HepG2 (cell line): ENCODE results near the gene SPSB2. TPM values are rescaled to one million over a fixed set of nuclear protein-coding genes. Genes with fewer than 3 reads are reported as not detected.

Experiments used
- GFI1 ChIP-seq: sonication (generic); formaldehyde crosslinking; IDR thresholded peaks from 2 replicates; pipeline ENCODE4 v1.5.0; 2020; ENCODE audit warnings: missing genetic modification reagents, mild to moderate bottlenecking, borderline replicate concordance
- HNRNPUL1 ChIP-seq: fragments of 200-400 bp; formaldehyde crosslinking; IDR thresholded peaks from 2 replicates; pipeline ENCODE4 v1.6.1; 2017; ENCODE audit warnings: low read depth, mild to moderate bottlenecking, low read length, moderate library complexity
- MTF1 ChIP-seq: sonication (generic); formaldehyde crosslinking; IDR thresholded peaks from 2 replicates; pipeline ENCODE4 v1.5.0; 2020; ENCODE audit warnings: missing genetic modification reagents
- NFKB2 ChIP-seq: sonication (generic); formaldehyde crosslinking; IDR thresholded peaks from 2 replicates; pipeline ENCODE4 v1.4.0; 2020; ENCODE audit warnings: missing genetic modification reagents, borderline replicate concordance
- NR0B2 ChIP-seq: sonication (generic); formaldehyde crosslinking; IDR thresholded peaks from 2 replicates; pipeline ENCODE4 v1.4.0; 2020; ENCODE audit warnings: mild to moderate bottlenecking, missing genetic modification reagents
- RNF2 ChIP-seq: fragments of 450-650 bp; conservative IDR thresholded peaks from 2 replicates; pipeline ENCODE4 v1.6.1; 2016; ENCODE audit warnings: low read depth
- RXRA ChIP-seq: sonication (generic); formaldehyde crosslinking; IDR thresholded peaks from 2 replicates; pipeline ENCODE4 v1.5.1; 2020; ENCODE audit warnings: missing genetic modification reagents
- TAF15 ChIP-seq: fragments of 200-400 bp; formaldehyde crosslinking; IDR thresholded peaks from one replicate; pipeline ENCODE4 v1.6.1; 2018; ENCODE audit warnings: mild to moderate bottlenecking, low read depth, low read length; ENCODE audit not compliant: poor library complexity, severe bottlenecking
- ZBTB38 ChIP-seq: sonication (generic); formaldehyde crosslinking; IDR thresholded peaks from 2 replicates; pipeline ENCODE4 v1.5.1; 2020; ENCODE audit warnings: mild to moderate bottlenecking, missing genetic modification reagents
- ZNF317 ChIP-seq: sonication (generic); formaldehyde crosslinking; IDR thresholded peaks from 2 replicates; pipeline ENCODE4 v1.5.0; 2020; ENCODE audit warnings: mild to moderate bottlenecking, missing genetic modification reagents
- ZNF598 ChIP-seq: sonication (generic); formaldehyde crosslinking; IDR thresholded peaks from 2 replicates; pipeline ENCODE4 v1.5.1; 2020; ENCODE audit warnings: mild to moderate bottlenecking, missing genetic modification reagents, borderline replicate concordance
- ZNF704 ChIP-seq: sonication (generic); formaldehyde crosslinking; IDR thresholded peaks from 2 replicates; pipeline ENCODE4 v1.8.1; 2023; ENCODE audit warnings: mild to moderate bottlenecking, inconsistent platforms, moderate library complexity, missing genetic modification reagents, borderline replicate concordance
- ZSCAN21 ChIP-seq: sonication (generic); formaldehyde crosslinking; IDR thresholded peaks from 2 replicates; pipeline ENCODE4 v1.8.0; 2022; ENCODE audit warnings: mild to moderate bottlenecking, missing genetic modification reagents, moderate library complexity, borderline replicate concordance
- polyA plus RNA-seq, 8 experiments: library from polyadenylated mRNA; depleted of rRNA in 3 of 8; stranded (reverse) in 7 of 8; unstranded in 1 of 8; fragments of >200 nt; fragmentation: Illumina TruSeq in 4 of 8; extraction: Trizol in 4 of 8; gene quantifications; 2 replicates each; pipeline versions ENCODE4 v1.2.1 to v1.2.3, GENCODE V29; 2011 to 2016; ENCODE audit warnings: low read depth in 4 of 8, missing spikeins in 1 of 8, mixed read lengths in 1 of 8; ENCODE audit not compliant: insufficient read depth in 1 of 8
- total RNA-seq, 5 experiments: library from RNA; depleted of rRNA; stranded (reverse); fragments of >200 nt; fragmentation: Illumina TruSeq; extraction: Trizol; gene quantifications; 2 replicates each; pipeline ENCODE4 v1.2.3, GENCODE V29; 2016; ENCODE audit warnings: low read depth in 1 of 5
- TF ChIP-seq, protein P1 (sequence below): sonication (generic); formaldehyde crosslinking; IDR thresholded peaks from 2 replicates; pipeline ENCODE4 v1.4.0; 2020; ENCODE audit warnings: mild to moderate bottlenecking, low read depth, missing genetic modification reagents
- TF ChIP-seq, protein P2 (sequence below): sonication (generic); formaldehyde crosslinking; IDR thresholded peaks from 2 replicates; pipeline ENCODE4 v1.4.0; 2020; ENCODE audit warnings: mild to moderate bottlenecking, missing genetic modification reagents
- TF ChIP-seq, protein P3 (sequence below): sonication (generic); formaldehyde crosslinking; IDR thresholded peaks from 2 replicates; pipeline ENCODE4 v1.4.0; 2020; ENCODE audit warnings: missing genetic modification reagents
- TF ChIP-seq, protein P4 (sequence below): sonication (generic); formaldehyde crosslinking; IDR thresholded peaks from 2 replicates; pipeline ENCODE4 v1.4.0; 2020; ENCODE audit warnings: mild to moderate bottlenecking, missing genetic modification reagents

Gene SPSB2
- total and polyA plus RNA-seq, 2 of the 13 experiments (the other 11 are each of a cell fraction or from before 2014, with no cell fraction given): 2.0 to 6.2 TPM

- TF ChIP-seq, protein P1, sequence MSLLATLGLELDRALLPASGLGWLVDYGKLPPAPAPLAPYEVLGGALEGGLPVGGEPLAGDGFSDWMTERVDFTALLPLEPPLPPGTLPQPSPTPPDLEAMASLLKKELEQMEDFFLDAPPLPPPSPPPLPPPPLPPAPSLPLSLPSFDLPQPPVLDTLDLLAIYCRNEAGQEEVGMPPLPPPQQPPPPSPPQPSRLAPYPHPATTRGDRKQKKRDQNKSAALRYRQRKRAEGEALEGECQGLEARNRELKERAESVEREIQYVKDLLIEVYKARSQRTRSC (CRISPR knock-in tag): 0 out of 2 replicates have a peak, but pooled peaks have one; percentile 71
- TF ChIP-seq ZNF317: no peak
- no peak for TF ChIP-seq RNF2
- TF ChIP-seq, protein P2, sequence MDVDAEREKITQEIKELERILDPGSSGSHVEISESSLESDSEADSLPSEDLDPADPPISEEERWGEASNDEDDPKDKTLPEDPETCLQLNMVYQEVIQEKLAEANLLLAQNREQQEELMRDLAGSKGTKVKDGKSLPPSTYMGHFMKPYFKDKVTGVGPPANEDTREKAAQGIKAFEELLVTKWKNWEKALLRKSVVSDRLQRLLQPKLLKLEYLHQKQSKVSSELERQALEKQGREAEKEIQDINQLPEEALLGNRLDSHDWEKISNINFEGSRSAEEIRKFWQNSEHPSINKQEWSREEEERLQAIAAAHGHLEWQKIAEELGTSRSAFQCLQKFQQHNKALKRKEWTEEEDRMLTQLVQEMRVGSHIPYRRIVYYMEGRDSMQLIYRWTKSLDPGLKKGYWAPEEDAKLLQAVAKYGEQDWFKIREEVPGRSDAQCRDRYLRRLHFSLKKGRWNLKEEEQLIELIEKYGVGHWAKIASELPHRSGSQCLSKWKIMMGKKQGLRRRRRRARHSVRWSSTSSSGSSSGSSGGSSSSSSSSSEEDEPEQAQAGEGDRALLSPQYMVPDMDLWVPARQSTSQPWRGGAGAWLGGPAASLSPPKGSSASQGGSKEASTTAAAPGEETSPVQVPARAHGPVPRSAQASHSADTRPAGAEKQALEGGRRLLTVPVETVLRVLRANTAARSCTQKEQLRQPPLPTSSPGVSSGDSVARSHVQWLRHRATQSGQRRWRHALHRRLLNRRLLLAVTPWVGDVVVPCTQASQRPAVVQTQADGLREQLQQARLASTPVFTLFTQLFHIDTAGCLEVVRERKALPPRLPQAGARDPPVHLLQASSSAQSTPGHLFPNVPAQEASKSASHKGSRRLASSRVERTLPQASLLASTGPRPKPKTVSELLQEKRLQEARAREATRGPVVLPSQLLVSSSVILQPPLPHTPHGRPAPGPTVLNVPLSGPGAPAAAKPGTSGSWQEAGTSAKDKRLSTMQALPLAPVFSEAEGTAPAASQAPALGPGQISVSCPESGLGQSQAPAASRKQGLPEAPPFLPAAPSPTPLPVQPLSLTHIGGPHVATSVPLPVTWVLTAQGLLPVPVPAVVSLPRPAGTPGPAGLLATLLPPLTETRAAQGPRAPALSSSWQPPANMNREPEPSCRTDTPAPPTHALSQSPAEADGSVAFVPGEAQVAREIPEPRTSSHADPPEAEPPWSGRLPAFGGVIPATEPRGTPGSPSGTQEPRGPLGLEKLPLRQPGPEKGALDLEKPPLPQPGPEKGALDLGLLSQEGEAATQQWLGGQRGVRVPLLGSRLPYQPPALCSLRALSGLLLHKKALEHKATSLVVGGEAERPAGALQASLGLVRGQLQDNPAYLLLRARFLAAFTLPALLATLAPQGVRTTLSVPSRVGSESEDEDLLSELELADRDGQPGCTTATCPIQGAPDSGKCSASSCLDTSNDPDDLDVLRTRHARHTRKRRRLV (CRISPR knock-in tag): 0 out of 2 replicates have a peak, but pooled peaks have one; percentile 39
- no peak for TF ChIP-seq MTF1
- peak; percentile 76 for TF ChIP-seq TAF15
- TF ChIP-seq NR0B2 (CRISPR knock-in tag): peak; percentile 49; the same call in 1 of the 2 replicates
- TF ChIP-seq ZBTB38 (CRISPR knock-in tag): peak; percentile 65; the same call in 1 of the 2 replicates
- peak; percentile 41 for TF ChIP-seq ZSCAN21 (CRISPR knock-in tag)
- TF ChIP-seq, protein P3, sequence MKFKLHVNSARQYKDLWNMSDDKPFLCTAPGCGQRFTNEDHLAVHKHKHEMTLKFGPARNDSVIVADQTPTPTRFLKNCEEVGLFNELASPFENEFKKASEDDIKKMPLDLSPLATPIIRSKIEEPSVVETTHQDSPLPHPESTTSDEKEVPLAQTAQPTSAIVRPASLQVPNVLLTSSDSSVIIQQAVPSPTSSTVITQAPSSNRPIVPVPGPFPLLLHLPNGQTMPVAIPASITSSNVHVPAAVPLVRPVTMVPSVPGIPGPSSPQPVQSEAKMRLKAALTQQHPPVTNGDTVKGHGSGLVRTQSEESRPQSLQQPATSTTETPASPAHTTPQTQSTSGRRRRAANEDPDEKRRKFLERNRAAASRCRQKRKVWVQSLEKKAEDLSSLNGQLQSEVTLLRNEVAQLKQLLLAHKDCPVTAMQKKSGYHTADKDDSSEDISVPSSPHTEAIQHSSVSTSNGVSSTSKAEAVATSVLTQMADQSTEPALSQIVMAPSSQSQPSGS (CRISPR knock-in tag): peak; percentile 25; the same call in 1 of the 2 replicates
- TF ChIP-seq NFKB2: no peak
- TF ChIP-seq, protein P4, sequence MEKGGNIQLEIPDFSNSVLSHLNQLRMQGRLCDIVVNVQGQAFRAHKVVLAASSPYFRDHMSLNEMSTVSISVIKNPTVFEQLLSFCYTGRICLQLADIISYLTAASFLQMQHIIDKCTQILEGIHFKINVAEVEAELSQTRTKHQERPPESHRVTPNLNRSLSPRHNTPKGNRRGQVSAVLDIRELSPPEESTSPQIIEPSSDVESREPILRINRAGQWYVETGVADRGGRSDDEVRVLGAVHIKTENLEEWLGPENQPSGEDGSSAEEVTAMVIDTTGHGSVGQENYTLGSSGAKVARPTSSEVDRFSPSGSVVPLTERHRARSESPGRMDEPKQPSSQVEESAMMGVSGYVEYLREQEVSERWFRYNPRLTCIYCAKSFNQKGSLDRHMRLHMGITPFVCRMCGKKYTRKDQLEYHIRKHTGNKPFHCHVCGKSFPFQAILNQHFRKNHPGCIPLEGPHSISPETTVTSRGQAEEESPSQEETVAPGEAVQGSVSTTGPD (CRISPR knock-in tag): no peak
- no peak for TF ChIP-seq HNRNPUL1
- TF ChIP-seq ZNF598 (CRISPR knock-in tag): no peak
- no peak for TF ChIP-seq GFI1
- no peak for TF ChIP-seq ZNF704 (CRISPR knock-in tag)
- peak; percentile 71; the same call in 1 of the 2 replicates for TF ChIP-seq RXRA (CRISPR knock-in tag)
Measured at GRCh38 chr12:6872073-6873048, 742 bp downstream of the SPSB2 start (continued).
